NCI-H1105 treated with DMSO at 0.1 percent for 48 hours (cell line): ENCODE data around the gene GBX1.
A peak's percentile ranks its signal among the peaks of the same experiment; 100 is the strongest.

Experiments used
- DNase-seq: peaks from one replicate; lab custom pipeline; 2025; lab: John Stamatoyannopoulos, UW

The GBX1 gene

DNA sequence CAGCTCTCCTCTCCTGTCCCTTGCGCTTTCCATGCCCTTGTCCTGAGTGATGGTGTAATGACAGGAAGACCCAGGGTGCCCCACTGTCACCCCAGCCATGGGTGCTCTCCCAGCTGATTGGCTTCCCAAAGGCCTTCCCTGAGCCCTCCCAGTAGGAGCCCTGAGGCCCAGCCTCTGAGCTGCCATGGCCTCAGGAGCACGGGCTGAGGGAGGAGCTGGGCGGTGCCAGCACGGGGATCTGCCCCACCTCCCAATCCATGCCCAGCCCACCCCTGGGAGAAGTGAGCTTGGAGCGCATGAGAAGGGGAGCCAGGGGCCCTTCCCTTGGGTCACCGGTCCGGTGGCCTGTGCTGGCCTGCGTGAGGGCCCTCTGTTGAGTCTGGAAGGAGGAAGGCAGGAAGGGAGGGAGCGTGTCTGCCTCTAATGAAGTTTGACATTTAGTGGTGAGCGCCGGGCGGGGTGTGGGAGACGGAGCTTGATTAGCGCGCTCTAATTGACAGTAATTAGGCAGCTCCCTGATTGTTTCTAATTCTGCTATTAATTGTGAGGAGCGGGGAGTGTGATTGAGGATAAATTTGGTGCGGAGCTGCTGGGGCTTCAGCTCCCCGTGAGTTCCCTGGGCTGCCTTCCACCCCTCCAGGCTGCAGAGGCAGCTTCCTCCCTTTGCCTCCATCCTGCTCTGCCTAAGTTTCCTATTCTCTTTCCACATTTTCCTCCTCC, 28.3 kb downstream of the GBX1 start:
- no peak for DNase-seq

DNA sequence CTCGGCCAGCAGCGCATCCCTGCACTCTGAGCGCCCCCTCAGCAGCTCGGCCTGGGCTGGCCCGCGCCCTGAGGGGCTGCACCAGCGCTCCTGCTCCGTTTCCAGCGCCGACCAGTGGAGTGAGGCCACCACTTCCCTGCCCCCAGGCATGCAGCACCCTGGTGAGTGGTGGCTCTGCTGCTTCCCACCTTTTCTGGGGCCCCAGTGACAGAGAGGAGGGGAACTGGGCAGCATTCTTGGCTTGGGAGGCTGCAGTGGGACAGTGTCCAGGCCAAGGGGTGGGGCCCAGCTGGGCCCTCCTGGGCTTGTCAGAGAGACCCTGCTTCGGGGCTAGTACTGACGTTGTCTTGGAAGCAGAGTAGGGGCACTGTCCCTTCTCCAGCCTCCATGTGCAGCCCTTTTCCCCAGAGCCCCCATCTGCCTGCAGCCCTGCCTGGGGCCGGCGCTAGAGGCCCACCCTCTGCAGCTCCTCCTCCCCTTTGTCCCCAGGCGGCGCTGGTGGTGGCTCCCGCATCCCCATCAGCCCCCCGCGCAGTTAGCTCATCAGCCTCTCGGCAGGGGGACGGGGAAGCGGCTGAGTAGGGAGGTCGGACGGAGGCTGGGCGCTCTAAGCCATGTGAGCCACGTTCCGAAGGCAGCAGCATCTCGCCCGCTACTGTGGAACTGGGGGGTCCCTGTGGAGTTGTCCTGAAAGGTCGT, 29.2 kb downstream of the GBX1 start:
- DNase-seq = no peak

DNA sequence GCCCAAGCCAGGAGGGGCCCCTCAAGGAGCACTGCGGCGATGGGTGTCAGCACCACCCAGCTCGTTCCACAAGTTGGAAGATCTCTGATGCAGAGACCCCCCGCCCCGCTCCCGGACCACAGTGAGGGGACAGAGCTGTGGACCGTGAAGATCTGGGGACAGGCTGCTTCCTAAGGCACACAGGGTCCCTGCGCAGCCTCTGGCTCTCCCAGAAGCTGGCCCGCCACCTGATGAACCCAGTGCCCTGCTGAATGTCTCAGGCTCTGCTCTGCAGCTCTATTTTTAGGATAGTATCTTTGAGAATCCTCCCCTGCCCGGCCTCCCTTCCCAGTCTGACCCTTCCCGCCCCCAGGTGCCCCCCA, 29.7 kb downstream of the GBX1 start:
- no peak for DNase-seq

DNA sequence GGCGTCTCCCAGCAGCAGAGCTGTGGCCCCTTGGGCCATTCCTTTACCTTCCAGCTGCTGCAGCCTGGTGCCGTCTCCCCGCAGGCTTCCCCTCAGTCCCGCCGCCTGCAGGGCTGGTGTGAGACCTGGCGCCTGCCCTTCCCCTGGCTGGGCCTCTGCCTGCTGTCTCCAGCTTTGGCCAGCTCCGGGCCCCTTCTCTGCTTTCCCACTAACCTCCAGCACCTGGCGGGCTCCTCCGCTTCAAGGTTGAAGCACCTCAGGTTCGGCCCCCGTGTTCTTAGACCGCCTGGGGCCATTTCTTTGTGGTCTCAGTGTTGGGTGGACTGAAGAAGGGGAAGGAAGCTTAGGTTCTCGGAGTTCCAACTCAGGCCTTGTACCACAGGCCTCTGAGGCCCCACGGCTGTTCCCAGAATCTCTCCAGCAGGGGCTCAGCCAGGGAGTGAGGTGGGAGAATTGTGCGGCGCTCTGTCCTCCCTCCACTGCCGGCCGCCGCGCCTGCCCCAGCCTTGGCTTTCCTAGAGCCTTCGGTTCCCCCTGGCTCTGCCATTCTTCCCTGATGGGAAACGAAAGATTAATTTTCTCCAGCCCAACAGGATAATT, 30.3 kb downstream of the GBX1 start:
- DNase-seq = no peak

DNA sequence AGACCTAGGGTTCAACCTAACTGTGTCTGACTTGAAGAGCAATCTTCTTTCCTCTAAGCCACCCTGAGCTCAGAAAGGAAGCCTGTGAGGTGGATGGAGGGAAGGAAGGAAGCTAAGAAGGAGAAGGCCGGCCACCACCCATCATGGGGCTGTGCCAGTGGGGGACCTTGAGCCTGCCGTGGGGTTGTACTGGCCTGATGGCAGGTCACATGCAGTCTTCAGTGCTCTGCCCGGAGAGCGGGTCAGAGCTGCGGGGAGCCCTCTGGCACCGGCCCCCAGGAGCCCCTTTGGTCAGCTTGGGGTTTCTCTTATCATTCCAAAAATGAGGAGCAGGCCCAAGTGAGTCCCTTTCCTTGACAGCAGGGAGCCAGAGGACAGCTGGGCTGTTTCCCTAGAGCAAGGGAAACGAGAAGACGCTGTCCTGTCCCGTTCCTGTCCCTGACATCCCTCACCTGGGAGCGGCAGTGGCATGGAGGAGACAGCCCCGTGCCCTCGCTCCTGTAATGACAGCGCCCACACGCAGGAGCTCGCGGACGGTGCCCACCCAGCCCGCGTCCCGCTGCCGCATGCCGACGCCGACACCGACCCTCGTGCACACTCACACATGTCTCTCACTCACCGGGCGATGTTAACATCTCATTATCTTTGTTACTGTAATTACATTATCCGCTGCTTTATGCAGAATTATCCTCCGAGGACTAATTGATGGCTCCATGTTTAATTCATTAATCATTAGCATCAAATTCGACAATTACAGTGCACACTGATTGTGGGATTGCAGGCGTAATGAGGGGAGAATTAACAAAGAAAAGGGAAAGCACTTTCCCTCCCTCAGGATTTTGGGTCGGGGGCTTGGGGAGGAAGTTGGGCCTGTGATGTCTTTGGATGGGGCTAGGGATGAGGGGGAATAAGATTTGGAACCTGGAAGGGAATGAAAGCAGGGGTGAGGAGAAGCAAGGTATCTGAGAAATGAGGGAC, 31.3 kb downstream of the GBX1 start:
- DNase-seq = no peak

DNA sequence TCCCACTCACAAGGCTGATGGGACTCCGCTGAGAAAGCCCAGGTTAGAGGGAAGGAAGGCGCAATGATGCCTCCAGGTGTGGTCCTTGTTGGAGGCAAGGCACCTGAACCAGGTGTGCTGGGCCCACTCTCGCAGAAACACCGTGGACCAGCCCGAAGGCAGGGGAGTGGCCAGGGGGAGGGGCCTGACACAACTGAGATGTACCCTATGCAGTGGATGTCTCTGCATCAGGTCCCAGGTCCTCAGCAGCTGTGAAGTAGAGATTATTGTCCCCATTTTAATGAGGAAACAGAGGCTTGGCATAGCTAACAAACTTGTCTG, 32.0 kb downstream of the GBX1 start:
- DNase-seq = no peak

DNA sequence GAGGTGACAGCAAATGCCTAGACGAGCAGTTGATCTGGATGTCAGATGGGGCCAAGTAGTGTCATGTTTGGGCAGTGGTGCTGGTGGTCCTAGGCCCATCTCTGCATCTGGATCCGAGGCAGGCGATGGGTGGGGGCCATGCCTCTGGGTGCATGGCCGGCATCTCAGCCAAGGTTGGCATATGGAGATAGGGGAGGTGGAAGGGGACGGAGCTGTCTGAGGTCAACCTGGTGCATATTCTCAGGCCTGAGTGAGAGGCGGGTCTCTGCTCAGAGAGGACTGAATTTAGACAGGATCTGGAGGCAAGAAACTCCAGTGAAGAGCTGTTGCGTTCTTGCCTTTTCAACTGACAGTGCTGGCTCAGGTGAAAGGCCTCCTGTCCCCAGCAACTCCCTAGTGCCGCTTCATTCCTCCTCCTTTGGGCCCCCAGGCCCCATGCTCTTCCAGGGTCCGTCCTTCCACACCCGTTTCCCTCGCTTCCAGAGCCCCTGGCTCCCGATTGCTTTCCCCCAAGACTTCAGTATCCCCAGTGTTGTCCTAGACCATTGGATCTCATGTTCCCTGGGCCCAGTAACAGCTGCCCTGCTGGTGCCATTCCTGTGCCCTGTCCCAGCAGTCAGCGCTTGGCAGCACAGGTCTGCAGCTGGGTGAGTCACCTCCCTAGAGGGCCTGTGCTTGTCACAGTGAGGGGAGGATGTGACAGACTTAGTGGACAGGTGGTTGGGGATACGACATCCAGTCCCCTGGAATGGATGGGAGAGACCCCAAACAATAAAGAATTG, 32.6 kb downstream of the GBX1 start:
- DNase-seq = no peak

DNA sequence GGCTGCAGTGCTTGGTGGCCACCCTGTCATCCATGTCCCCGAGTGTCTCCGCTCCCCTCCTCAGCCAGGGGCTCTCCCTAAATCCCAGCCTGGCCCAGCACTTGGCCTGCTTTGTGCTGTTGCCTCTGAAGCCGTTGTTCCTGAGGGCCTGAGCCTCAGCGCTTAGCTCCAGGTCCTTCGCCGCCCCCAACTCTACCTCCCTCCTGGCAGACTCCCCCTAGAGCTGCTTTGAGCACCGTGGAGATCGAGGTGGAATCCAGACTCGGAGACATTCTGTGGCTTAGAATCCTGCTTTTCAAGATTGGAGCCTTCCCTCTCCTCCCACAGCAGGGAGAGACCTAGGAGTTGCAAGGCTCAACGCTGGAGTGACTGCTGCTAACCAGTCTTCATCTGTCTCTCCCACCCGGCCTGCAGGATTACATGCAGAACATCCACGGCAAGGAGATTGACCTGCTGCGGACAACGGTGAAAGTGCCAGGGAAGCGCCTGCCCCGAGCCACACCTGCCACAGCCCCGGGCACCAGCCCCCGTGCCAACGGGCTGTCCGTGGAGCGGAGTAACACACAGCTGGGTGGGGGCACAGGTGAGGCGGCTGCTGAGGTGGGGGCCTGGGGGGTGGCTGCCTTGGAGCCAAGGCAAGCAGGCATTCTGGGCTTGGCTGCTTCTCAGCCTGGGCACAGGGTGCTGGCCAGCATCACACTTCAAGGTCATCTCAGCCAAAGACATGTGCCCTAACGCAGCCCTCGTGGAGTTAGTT, 33.3 kb downstream of the GBX1 start:
- no peak for DNase-seq

DNA sequence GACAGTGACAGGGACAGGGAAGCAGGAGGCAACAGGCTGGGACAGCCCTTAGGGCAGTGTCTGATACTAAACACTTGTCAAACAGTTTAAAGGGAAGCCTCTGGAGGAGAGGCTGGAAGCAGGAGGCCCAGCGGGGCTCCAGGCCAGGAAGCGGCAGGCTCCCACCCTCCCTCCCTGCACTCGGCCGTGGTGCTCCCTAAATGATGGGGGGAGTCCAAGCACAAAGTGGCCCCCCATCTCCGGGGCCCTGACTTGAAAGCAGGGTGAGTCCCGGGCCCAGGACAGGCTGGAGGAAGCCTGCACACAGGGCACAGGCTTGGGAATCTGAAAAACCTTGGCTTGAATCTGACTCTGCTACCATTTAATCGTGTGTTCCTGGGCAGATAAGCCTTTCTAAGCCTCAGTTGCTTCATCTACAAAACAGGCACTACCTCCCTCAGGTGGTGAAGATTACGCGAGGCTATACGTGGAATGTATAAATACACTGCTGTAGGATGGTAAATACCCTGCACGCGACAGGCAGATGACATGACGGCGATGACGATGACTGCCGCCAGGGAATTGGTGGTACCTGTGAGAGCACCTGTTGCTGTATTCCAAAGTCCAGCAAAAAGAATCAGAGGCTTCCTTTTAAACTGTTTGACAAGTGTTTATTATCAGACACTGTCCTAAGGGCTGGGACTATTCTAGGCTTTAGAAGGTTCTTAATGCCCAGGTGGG, 34.1 kb downstream of the GBX1 start:
- no peak for DNase-seq

DNA sequence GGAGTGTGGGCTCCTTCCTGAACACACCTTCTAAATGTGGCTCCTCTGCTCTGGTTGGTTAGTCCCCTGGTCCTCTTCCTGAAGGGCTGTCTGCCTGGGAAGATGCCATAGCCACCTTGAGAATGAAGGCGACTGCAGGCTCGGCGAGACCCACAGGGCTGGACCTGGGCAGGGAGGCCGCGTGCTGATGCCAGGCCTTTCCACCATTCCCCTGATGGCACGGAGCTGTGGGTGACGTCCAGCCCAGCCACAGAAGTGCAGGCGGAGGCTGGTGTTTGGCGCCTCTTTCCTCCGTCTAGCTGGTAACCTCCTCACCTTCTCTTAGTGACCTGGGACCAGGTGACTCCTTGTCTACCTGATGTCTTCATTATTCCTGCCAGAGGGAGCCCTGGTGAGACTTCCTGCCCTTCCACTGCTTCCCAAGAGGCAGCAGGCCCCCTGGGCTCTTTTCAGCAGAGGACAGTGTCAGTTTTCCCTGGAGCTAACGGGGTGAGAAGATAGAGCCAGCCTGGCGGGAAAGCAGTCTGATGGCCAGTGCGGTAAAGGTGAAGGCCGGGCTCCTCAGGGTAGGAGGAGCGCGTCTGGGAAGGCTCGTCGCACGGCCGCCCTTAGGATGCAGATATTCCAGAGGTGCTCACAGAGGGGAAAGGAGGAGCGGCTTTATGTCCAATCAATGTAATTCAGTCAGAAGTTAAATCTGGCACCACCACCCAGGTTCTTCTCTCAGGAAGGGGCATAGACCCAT, 34.9 kb downstream of the GBX1 start:
- no peak for DNase-seq

DNA sequence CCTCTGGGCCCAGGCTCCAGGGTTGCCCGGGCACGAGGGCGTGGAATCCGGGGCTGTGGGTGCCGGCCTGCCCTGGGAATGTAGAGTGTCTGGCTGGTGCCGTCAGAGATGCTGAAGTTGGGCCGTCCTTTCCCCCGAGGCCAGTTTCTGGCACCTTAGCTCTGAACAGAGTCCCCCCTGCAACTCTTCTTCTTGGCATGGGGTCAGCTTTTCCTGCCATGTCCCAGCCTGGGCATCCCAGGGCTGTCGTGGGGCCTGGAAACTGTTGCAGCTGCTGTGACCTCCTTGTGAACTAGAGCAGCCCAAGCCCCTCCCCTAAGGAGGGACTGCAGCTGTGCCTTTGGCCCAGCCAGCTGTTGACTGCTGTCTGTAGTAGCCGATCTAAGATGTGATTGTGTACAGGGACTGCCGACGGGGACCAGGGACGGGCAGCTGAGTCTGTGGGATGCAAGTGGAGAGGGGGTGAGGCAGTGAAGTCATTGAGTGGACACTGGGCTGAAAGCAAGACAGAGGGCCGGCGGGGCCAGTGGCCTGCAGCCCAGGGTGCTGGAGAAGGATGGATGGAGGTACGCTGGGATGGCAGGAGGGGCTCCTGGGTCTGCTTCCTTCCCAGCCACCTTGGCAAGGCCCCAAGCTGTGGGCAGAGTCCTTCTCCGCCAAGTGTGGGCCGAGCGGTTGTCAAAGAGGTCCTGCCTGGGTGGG, 35.8 kb downstream of the GBX1 start:
- DNase-seq = no peak

DNA sequence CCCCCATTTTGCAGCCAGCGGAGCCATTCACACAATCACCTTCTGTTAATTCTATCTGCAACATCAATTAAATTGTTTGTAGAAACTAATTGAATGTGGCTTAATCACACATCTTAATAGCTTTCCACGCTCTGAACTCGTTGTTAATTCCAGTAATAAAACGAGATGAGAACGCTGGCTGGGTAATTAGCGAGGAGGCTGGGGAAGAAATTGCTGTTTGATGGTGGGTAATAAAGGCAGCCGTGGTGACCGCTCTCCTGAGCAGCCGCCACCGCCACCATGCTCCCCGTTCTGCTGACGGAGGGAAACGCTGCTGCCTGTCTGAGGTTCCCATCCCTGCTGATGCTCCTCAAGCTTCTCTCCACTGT, 36.3 kb downstream of the GBX1 start:
- peak; percentile 5 for DNase-seq

DNA sequence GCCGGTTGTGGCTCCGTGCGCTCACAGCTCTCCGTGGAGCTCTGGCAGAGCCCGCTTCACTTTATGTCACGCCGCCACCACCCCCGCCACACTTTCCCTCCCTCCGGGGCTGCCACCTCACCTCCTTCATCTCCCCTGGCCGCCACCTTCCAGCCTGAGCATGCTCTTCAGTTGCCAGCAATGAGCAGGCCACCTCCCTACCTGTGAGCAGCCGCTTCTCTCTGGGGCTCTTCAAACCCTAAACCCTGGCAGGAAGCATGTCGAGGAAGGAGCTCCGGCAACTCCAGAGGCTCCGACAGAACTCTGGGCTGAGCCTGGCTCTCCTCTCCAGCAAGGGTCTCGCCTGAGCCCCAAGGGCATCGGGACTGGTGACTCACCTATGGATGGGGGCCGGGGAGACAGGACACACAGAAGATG, 36.7 kb downstream of the GBX1 start:
- no peak for DNase-seq

DNA sequence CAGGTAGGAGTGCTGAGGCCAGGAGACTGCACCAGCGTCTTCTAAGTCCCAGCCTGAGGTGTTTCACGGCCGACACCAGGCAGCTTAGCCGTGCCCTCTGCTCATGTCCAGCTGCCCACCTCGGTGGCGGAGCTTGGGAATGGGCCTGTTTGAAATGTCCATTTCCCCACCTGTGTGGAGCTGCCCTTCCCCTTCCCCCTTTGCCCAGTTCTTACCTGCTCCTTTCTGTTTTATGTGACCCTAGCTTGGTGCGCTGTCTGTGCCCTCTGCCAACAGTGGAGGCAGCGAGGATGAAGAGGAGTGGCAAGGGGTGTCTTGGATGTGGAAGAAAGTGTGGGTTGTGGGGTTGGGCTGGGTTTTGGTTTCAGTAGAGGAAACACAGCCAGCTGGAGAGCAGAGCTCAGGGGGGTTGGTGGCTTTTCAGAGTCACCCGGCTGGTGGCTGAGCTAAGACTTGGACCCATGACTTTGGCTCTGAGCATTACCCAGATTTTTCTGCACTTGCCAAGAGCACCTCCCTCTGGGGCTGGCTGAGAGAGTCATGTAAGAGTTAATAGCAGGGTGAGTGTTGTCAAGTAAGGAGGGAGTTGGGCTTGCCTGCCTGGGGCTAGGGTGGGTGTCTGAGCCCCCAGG, 37.4 kb downstream of the GBX1 start:
- DNase-seq = no peak

DNA sequence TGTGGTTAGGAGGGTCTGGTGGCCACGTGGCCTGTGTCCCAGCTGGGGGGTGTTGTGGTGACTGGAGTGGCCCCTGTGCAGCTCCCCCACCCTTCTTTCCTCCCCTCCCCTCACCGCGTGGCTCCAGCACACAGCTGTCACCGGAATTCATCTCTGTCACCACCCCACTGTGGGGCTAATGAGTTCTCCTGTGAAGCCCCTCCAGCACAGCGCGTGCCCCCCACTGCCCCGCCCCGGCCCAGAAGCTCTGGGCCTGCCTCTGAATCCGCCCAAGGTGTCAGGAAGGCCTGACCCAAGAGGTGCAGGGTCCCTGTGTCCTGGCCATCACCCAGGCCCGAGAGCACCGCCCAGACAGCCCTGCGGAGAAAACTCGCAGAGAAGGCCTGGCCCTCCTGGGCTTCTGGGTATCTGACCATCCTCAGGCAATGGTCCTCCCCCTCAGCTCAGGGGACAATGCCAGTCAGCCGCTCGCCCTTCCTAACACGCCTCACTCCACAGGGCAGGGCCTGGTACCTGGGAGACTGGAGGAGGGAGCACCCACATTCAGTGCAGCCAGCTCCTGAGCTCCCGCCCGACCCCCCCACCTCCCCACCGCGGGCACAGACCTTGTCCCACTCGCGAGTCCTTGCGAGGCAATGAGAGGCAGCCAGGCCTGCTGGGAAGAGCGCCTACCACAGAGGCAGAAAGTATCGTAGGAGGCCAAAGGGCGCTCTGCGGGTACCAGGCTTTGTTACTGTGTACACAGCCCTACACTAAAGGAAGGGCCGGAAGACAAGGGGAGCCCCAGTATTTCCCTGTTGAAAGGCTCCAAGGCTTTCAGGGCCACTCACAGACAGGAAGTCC, 38.2 kb downstream of the GBX1 start:
- DNase-seq = no peak

DNA sequence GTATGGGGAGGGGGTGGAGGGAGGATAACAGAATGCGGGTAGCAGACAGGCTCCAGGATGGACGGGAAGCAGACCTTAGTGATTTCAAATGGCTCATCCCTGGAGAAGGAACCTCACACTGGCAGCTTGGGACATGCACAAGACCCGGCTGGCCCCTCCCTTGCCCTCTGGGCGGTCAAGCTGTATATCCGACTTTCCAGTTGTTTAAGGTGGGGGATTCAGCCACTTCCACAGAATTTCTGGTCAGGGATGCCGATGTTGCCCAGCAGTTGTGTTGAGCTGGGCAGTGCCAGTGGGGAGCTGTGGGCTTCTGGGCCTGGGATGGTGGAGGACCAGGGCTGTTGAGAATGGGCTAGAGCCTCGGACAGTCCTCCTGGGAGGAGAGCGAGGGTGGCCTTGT, 38.8 kb downstream of the GBX1 start:
- no peak for DNase-seq

DNA sequence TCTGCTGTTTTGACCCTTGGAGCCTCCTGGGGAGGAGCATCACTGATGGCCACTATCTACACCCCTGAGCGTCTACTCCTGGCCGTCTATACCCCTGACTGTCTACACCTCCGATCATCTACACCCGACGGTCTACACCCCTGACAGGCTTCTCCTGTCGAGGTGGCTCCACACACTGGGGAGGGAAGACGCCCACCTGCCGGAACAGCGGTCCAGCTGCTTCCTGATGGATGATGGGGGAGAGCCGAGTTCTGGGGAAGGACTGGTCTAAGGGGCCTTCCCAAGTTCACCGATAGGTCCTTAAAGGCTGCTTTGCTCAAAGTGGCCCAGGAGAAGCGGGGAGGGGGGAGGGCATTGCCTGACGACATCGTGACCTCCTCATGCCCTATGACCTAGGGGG, 39.4 kb downstream of the GBX1 start:
- DNase-seq = no peak
